Neural cell (in vitro differentiated cells): ENCODE results near the gene UMPS.

ENCODE experiments used
- CTCF ChIP-seq: fragments of 450-650 bp; IDR thresholded peaks from 2 replicates; pipeline ENCODE4 v1.5.1; 2014; ENCODE audit warnings: antibody characterized with exemption, mild to moderate bottlenecking, moderate library complexity; ENCODE audit not compliant: poor library complexity, severe bottlenecking
- EP300 ChIP-seq: fragments of 450-650 bp; conservative IDR thresholded peaks from 2 replicates; pipeline ENCODE4 v1.6.1; 2014; ENCODE audit warnings: antibody characterized with exemption, mild to moderate bottlenecking, moderate library complexity; ENCODE audit not compliant: poor library complexity, severe bottlenecking
- EZH2 ChIP-seq: fragments of 200-600, 300-800 bp; shearing (Covaris generic), sonication (generic); IDR thresholded peaks from 2 replicates; pipeline ENCODE4 v1.6.1; 2014; ENCODE audit warnings: antibody characterized with exemption, low read length, borderline replicate concordance, mild to moderate bottlenecking; ENCODE audit not compliant: insufficient read depth, poor library complexity, severe bottlenecking
- MXI1 ChIP-seq: fragments of 450-650 bp; conservative IDR thresholded peaks from 2 replicates; pipeline ENCODE4 v1.6.1; 2014; ENCODE audit warnings: antibody characterized with exemption, mild to moderate bottlenecking; ENCODE audit not compliant: poor library complexity, severe bottlenecking
- POLR2AphosphoS5 ChIP-seq: IDR thresholded peaks from 2 replicates; pipeline ENCODE4 v1.6.1; 2012
- RAD21 ChIP-seq: fragments of 450-650 bp; conservative IDR thresholded peaks from 2 replicates; pipeline ENCODE4 v1.6.1; 2014; ENCODE audit warnings: antibody characterized with exemption, mild to moderate bottlenecking, moderate library complexity
- REST ChIP-seq: IDR thresholded peaks from 2 replicates; pipeline ENCODE4 v1.6.1; 2012; ENCODE audit warnings: borderline replicate concordance
- SMC3 ChIP-seq: fragments of 450-650 bp; conservative IDR thresholded peaks from 2 replicates; pipeline ENCODE4 v1.6.1; 2014; ENCODE audit warnings: antibody characterized with exemption, mild to moderate bottlenecking, moderate library complexity; ENCODE audit not compliant: poor library complexity
- TAF1 ChIP-seq: IDR thresholded peaks from 2 replicates; pipeline ENCODE4 v1.6.1; 2012; ENCODE audit warnings: low read depth

- no peak for TF ChIP-seq CTCF
- peak; percentile 17 for TF ChIP-seq EP300
- no peak for TF ChIP-seq RAD21
- no peak for TF ChIP-seq POLR2AphosphoS5
- TF ChIP-seq SMC3 = no peak
- TF ChIP-seq REST = no peak
- TF ChIP-seq EZH2 = no peak
- TF ChIP-seq MXI1 = no peak
- no peak for TF ChIP-seq TAF1
These were observed 47.7 kb downstream of the UMPS start for GRCh38 chr3:124777762-124778470.
